ENCODE results near the gene PRND.

DNA sequence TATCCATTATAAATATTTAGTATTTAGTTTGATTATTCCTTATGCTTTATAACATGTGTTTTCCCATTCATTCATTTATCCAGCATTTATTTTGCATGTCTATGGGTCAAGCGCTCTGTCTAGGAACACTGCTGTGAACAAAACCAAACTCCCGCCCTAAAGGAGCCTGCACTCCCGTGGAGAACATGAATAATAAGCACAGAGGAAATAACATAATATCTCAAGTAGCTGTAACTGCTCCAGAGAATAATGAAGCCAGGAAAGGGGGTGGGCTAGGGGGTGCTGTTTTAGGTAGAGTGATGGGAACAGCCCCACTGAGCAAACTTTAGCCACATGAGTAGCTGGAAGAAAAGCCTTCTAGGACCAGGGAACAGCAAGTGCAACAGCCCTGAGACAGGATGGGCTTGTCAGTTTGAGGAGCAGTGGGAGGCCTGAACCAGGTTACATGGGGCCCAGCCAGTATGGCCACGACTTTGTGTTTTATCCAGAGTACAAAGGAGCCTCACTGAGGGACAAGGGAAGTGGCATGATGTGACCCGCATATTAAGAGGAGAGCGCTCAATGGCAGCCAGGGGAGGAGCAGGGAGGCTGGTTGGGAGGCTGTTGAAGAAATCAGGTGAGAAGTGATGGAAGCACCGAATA, 24.4 kb upstream of the PRND start:
- no peak for TF ChIP-seq POLR2A (IDR thresholded peaks at IDR 0.05)
- TF ChIP-seq, protein P1, sequence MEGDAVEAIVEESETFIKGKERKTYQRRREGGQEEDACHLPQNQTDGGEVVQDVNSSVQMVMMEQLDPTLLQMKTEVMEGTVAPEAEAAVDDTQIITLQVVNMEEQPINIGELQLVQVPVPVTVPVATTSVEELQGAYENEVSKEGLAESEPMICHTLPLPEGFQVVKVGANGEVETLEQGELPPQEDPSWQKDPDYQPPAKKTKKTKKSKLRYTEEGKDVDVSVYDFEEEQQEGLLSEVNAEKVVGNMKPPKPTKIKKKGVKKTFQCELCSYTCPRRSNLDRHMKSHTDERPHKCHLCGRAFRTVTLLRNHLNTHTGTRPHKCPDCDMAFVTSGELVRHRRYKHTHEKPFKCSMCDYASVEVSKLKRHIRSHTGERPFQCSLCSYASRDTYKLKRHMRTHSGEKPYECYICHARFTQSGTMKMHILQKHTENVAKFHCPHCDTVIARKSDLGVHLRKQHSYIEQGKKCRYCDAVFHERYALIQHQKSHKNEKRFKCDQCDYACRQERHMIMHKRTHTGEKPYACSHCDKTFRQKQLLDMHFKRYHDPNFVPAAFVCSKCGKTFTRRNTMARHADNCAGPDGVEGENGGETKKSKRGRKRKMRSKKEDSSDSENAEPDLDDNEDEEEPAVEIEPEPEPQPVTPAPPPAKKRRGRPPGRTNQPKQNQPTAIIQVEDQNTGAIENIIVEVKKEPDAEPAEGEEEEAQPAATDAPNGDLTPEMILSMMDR (IDR thresholded peaks at IDR 0.05) = no peak
- TF ChIP-seq POLR2AphosphoS5 (IDR thresholded peaks at IDR 0.05) = no peak
- no peak for TF ChIP-seq EP300 (IDR thresholded peaks at IDR 0.05)

Measured in suprapubic skin (tissue), 4 donors.